GM12891 (cell line): ENCODE data around the gene CD99.
"Not testable (repeated sequence)": the region's sequence is repeated elsewhere in the genome, so short reads cannot be mapped to it uniquely, and the experiment has no call there.

ENCODE experiments used
- DNase-seq: peaks from one replicate; pipeline ENCODE4 v3.0.0; 2011; ENCODE audit warnings: low spot score; ENCODE audit not compliant: insufficient read length
- FAIRE-seq: peaks from 2 replicates; lab custom pipeline; 2011; peaks lifted over from hg19 to GRCh38; lab: Jason Lieb, UNC
- PAX5 ChIP-seq: IDR thresholded peaks from 2 replicates; pipeline ENCODE4 v1.6.1; 2011; ENCODE audit warnings: low read length, moderate library complexity, mild to moderate bottlenecking; ENCODE audit not compliant: insufficient read depth, severe bottlenecking
- POLR2A ChIP-seq: IDR thresholded peaks from 2 replicates; pipeline ENCODE4 v1.6.1; 2011; ENCODE audit warnings: low read depth, low read length, control low read depth
- POLR2AphosphoS5 ChIP-seq: IDR thresholded peaks from 2 replicates; pipeline ENCODE4 v1.6.1; 2011; ENCODE audit warnings: low read depth, low read length, control low read depth
- POU2F2 ChIP-seq: IDR thresholded peaks from 2 replicates; pipeline ENCODE4 v1.6.1; 2011; ENCODE audit warnings: low read depth, mild to moderate bottlenecking, control low read depth, low read length, moderate library complexity
- SPI1 ChIP-seq: IDR thresholded peaks from 2 replicates; pipeline ENCODE4 v1.6.1; 2011; ENCODE audit warnings: low read depth, low read length, control low read depth
- TAF1 ChIP-seq: IDR thresholded peaks from 2 replicates; pipeline ENCODE4 v1.6.1; 2011; ENCODE audit warnings: low read depth, low read length, control low read depth

Gene CD99

GRCh38 chrX:2718821-2719220, 27.7 kb downstream of the CD99 start:
- no peak for DNase-seq
- FAIRE-seq = no peak
- TF ChIP-seq POU2F2 (no peak), POLR2AphosphoS5 (no peak), SPI1 (no peak), TAF1 (no peak), PAX5 (no peak), POLR2A (no peak)

DNA sequence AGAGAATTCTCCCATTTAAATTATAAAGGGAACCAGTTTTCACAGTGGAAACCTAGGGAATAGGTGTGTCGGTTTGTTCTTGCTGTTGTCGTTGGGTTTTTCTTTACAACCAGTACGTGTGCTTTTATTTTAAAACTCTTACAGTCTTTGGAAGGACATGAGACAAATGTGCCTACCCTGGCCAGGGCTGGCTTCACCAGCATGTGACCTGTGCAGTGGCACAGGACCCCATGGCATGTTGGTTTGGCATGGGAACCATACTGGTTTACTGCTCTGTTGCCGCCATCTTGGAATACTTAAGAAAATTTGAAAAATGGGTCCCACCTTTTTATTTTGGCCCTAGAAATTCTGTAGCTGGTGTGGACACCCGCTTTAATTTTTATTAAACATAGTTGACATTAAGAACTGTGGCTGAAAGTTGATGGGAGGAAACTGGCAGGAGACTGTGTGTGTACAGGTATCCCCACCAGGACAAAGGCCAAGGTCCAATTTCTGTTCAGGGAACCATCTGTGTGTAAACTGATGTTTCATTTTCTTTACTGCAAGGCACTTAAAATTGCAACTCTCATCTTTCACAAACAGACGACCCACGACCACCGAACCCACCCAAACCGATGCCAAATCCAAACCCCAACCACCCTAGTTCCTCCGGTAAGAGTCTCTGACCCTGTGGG, 28.8 kb downstream of the CD99 start:
- TF ChIP-seq PAX5 = no peak
- no peak for TF ChIP-seq POLR2AphosphoS5
- no peak for TF ChIP-seq POLR2A
- TF ChIP-seq SPI1 = no peak
- no peak for TF ChIP-seq POU2F2
- TF ChIP-seq TAF1 = no peak
- DNase-seq (no peak), FAIRE-seq (no peak)

- TF ChIP-seq TAF1 (no peak), POLR2AphosphoS5 (no peak), SPI1 (no peak), POU2F2 (no peak), PAX5 (no peak), POLR2A (no peak)
- FAIRE-seq (no peak), DNase-seq (no peak)
Measured at GRCh38 chrX:2723286-2723879, 32.3 kb downstream of the CD99 start.

DNA sequence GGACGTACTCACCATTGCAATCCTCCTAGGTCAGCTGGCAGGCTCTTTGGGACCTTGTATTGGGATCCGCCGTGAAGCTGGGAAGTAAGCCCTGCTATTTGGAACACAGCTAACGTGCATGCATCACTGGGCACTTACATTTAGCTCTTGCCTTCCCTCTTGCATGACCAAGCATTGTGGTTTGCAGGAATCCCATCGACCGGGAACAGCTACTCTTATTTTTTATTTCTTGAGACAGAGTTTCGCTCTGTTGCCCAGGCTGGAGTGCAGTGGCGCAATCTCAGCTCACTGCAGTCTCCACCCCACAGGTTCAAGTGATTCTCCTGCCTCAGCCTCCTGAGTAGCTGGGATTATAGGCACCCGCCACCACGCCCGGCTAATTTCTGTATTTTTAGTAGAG, 36.2 kb downstream of the CD99 start:
- not testable (repeated sequence) for DNase-seq, FAIRE-seq

- no peak for DNase-seq
- TF ChIP-seq PAX5 (no peak), POLR2AphosphoS5 (no peak), POU2F2 (no peak), TAF1 (no peak), SPI1 (no peak), POLR2A (no peak)
- no peak for FAIRE-seq
Measured at GRCh38 chrX:2732076-2732475, 41.0 kb downstream of the CD99 start.

DNA sequence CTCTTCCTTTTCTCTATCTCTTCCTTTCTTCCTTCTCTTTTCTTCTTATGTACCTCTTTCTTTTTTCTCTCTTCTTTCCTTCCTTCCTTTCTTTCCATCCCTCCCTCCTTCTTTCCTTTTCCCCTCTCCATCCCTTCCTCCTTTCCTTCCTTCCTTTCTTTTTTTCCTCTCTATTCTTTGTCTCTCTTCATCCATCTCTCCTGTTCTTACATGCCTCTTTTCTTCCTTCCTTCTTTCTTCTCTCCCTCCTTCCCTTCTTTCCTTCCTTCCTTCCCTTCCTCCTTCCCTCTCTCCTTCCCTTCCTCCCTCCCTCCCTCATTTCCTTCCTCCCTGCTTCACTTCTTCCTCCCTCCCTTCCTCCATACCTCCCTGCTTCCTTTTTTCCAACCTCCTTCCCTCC, 41.6 kb downstream of the CD99 start:
- TF ChIP-seq TAF1 (no peak), PAX5 (no peak), POLR2A (no peak), SPI1 (no peak), POLR2AphosphoS5 (no peak), POU2F2 (no peak)
- DNase-seq (no peak), FAIRE-seq (no peak)

- TF ChIP-seq POU2F2 = no peak
- no peak for TF ChIP-seq TAF1
- TF ChIP-seq POLR2AphosphoS5 = no peak
- TF ChIP-seq PAX5 = no peak
- no peak for TF ChIP-seq SPI1
- TF ChIP-seq POLR2A = no peak
- FAIRE-seq (no peak), DNase-seq (no peak)
Measured at GRCh38 chrX:2733286-2733685, 42.2 kb downstream of the CD99 start.

- no peak for FAIRE-seq
- DNase-seq = no peak
- no peak for TF ChIP-seq POU2F2
- TF ChIP-seq TAF1 = no peak
- TF ChIP-seq POLR2A = no peak
- TF ChIP-seq SPI1 = no peak
- TF ChIP-seq POLR2AphosphoS5 = no peak
- TF ChIP-seq PAX5 = no peak
Measured at GRCh38 chrX:2735270-2735669, 44.2 kb downstream of the CD99 start.

GRCh38 chrX:2740672-2741071, 49.6 kb downstream of the CD99 start:
- TF ChIP-seq TAF1 (no peak), POU2F2 (no peak), PAX5 (no peak), SPI1 (no peak), POLR2A (no peak), POLR2AphosphoS5 (no peak)
- DNase-seq = no peak
- FAIRE-seq = no peak

- DNase-seq = no peak
- FAIRE-seq = no peak
- no peak for TF ChIP-seq POLR2A
- no peak for TF ChIP-seq TAF1
- TF ChIP-seq POLR2AphosphoS5 = no peak
- no peak for TF ChIP-seq PAX5
- TF ChIP-seq SPI1 = no peak
- TF ChIP-seq POU2F2 = no peak
Measured at GRCh38 chrX:2741386-2741785, 50.3 kb downstream of the CD99 start.

DNA sequence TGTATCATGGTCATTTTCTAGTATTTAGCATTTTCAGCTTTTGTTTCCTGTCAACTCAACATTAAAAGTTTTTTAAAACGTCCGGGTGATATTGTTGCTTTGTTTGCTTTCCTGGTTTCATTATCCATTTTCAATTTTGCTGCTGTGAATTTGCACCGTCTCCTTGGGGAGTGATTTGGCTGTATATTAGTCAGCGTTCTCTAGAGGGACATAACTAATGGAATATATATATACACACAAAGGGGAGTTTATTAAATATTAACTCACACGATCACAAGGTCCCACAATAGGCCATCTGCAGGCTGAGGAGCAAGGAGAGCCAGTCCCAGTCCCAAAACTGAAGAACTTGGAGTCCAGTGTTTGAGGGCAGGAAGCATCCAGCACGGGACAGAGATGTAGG, 55.2 kb downstream of the CD99 start:
- DNase-seq, FAIRE-seq: not testable (repeated sequence)
